NOMO-1 treated with DMSO at 0.1 percent for 48 hours (cell line): ENCODE measurements around the gene PMFBP1.

Experiments
- DNase-seq: peaks from one replicate; lab custom pipeline; 2025; ENCODE audit not compliant: unreplicated experiment; lab: John Stamatoyannopoulos, UW

Gene PMFBP1

GRCh38 chr16:72134507-72134906 is 37.4 kb downstream of the PMFBP1 start:
- no peak for DNase-seq

- DNase-seq, result no peak
Observed at GRCh38 chr16:72132726-72133125, 39.2 kb downstream of the PMFBP1 start.

- DNase-seq, result no peak
Observed at GRCh38 chr16:72131036-72131435, 40.9 kb downstream of the PMFBP1 start.

- DNase-seq, result no peak
Observed at GRCh38 chr16:72129976-72130656, 41.8 kb downstream of the PMFBP1 start.

- DNase-seq, result no peak
Observed at GRCh38 chr16:72128701-72129100, 43.3 kb downstream of the PMFBP1 start.

- no peak for DNase-seq
Observed at GRCh38 chr16:72126429-72126765, 45.6 kb downstream of the PMFBP1 start.

GRCh38 chr16:72125635-72126428 is 46.1 kb downstream of the PMFBP1 start:
- DNase-seq, result peak; percentile 47

- DNase-seq, result peak; percentile 71
Observed at GRCh38 chr16:72124761-72125634, 47.0 kb downstream of the PMFBP1 start.

- no peak for DNase-seq
Observed at GRCh38 chr16:72124148-72124547, 47.8 kb downstream of the PMFBP1 start.

- no peak for DNase-seq
Observed at GRCh38 chr16:72123426-72123825, 48.5 kb downstream of the PMFBP1 start.

GRCh38 chr16:72122916-72123315 is 49.0 kb downstream of the PMFBP1 start:
- no peak for DNase-seq

- no peak for DNase-seq
Observed at GRCh38 chr16:72122308-72122707, 49.6 kb downstream of the PMFBP1 start.

- no peak for DNase-seq
Observed at GRCh38 chr16:72120026-72120425, 51.9 kb downstream of the PMFBP1 start.

GRCh38 chr16:72113616-72113945 is 58.4 kb downstream of the PMFBP1 start:
- no peak for DNase-seq

GRCh38 chr16:72112906-72113615 is 58.9 kb downstream of the PMFBP1 start:
- DNase-seq, result no peak

- DNase-seq, result no peak
Observed at GRCh38 chr16:72112452-72112792, 59.5 kb downstream of the PMFBP1 start.

GRCh38 chr16:72111657-72112451 is 60.1 kb downstream of the PMFBP1 start:
- no peak for DNase-seq

GRCh38 chr16:72110662-72111615 is 61.0 kb downstream of the PMFBP1 start:
- no peak for DNase-seq

- no peak for DNase-seq
Observed at GRCh38 chr16:72109966-72110530, 61.9 kb downstream of the PMFBP1 start.
